Transverse colon (tissue), 4 donors: ENCODE measurements around the gene DRC7. TPM values are rescaled to one million over a fixed set of nuclear protein-coding genes. Genes with fewer than 3 reads are reported as not detected.
"Not testable (repeated sequence)": the region's sequence is repeated elsewhere in the genome, so short reads cannot be mapped to it uniquely, and the experiment has no call there.

Experiments used
- DNase-seq: peaks from one replicate; pipeline ENCODE4 v3.0.0-alpha.2; 2019
- H3K27ac ChIP-seq, 4 donors: fragments of 200-600 bp; sonication (generic); 2 replicates each; pipeline ENCODE4 v1.5.1; 2016 to 2018; ENCODE audit warnings: inconsistent platforms in 4 of 4
- H3K27me3 ChIP-seq: fragments of 200-600 bp; sonication (generic); 2 replicates; pipeline ENCODE4 v1.5.1; 2017; ENCODE audit warnings: inconsistent platforms
- H3K36me3 ChIP-seq, 4 donors: fragments of 200-600 bp; sonication (generic); 2 replicates each; pipeline ENCODE4 v1.5.1; 2017 to 2019; ENCODE audit warnings: inconsistent platforms in 4 of 4
- H3K4me1 ChIP-seq, 4 donors: fragments of 200-600 bp; sonication (generic); 2 replicates each; pipeline ENCODE4 v1.5.1; 2017 to 2020; ENCODE audit warnings: inconsistent platforms in 4 of 4
- H3K4me3 ChIP-seq, 4 donors: fragments of 200-600 bp; sonication (generic); 1 replicate in 1 of 4; 2 replicates in 3 of 4; pipeline versions ENCODE4 v1.5.1 to v1.6.1; 2017 to 2019; ENCODE audit warnings: inconsistent platforms in 4 of 4
- H3K9me3 ChIP-seq, 2 donors: fragments of 200-600 bp; sonication (generic); 2 replicates each; pipeline ENCODE4 v1.5.1; 2017 to 2019; ENCODE audit warnings: inconsistent platforms in 2 of 2
- EP300 ChIP-seq: sonication (generic); formaldehyde crosslinking; IDR thresholded peaks from one replicate; pipeline ENCODE4 v1.6.1; 2017; ENCODE audit warnings: antibody characterized with exemption, low read depth
- POLR2A ChIP-seq: fragments of 450-650 bp; IDR thresholded peaks from one replicate; pipeline ENCODE4 v1.6.1; 2016; ENCODE audit warnings: antibody characterized with exemption, mild to moderate bottlenecking, moderate library complexity
- POLR2AphosphoS5 ChIP-seq, 3 donors: sonication (generic); formaldehyde crosslinking; IDR thresholded peaks; one replicate each; pipeline ENCODE4 v1.6.1; 2016; ENCODE audit warnings: antibody characterized with exemption in 3 of 3
- whole genome bisulfite sequencing, 2 donors: methylation state at CpG; one replicate each; pipeline ENCODE4 v1.1.5; 2018; ENCODE audit warnings: low coverage in 1 of 2; 5-methylcytosine and 5-hydroxymethylcytosine counted together
- in situ Hi-C, 4 donors: fragments of 200-750 bp; cut with MboI; loops; one replicate each; pipeline versions ENCODE4 v1.15.0 to v1.15.1; 2017; ENCODE audit warnings: low sequenced_read_pairs in 3 of 4, low pct_ligation_motif_present in 1 of 4, low pct_unique_long_range_greater_than_20kb in 1 of 4
- intact Hi-C: fragments of 100-400 bp; cut with DNase I; formaldehyde crosslinking; loops from one replicate; pipeline ENCODE4 v1.15.1; 2023; ENCODE audit warnings: low total_unique reads
- total RNA-seq, 4 donors: library from RNA; depleted of rRNA; stranded (reverse); fragments of >200 nt; gene quantifications; one replicate each; pipeline ENCODE4 v1.1.0, GENCODE V29; 2016
- TF ChIP-seq, protein P1 (sequence below), 5 experiments: fragments of 200-600 bp in 3 of 5; fragments of 450-650 bp in 2 of 5; sonication (generic) in 3 of 5; IDR thresholded peaks; 1 replicate in 2 of 5; 2 replicates in 3 of 5; pipeline ENCODE4 v1.5.1; 2016 to 2017; ENCODE audit warnings: antibody characterized with exemption in 5 of 5, inconsistent platforms in 3 of 5, mild to moderate bottlenecking in 2 of 5, moderate library complexity in 1 of 5

Gene DRC7
- total RNA-seq, 4 donors from 2014 or later = not detected

DNA sequence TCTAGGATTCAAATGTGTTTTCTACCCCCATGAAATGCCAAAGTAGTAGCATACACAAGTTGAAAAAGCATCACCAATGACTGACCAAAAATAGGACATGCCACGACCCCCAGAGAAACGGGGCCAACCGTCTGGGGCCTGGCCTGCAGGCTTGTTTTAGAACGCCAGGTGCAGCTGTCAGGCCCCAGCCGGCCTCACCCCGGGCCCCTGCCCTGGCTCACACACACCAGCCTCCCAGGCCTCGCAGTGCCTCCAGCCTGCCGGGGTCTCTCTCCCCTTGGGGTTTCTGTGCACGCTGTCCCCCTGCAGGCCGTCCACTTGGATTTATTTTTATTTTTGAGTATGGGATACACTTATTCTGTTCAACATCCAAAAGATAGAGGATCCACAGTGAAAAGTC, 48.9 kb downstream of the DRC7 start:
- no peak overlapping the region for H3K4me3 ChIP-seq
- intact Hi-C loops = loop anchor here (5.0 kb wide), 1 partner anchor 524 kb away; no protein-coding TSS in a partner anchor
- no peak for DNase-seq
- 61 to 82% methylated on average over 5 to 10 of the region's 10 CpGs for WGBS, 2 donors
- no peaks in the 10 kb centered on the region for H3K27me3 ChIP-seq
- no peak overlapping the region for H3K27ac ChIP-seq
- no peaks in the 10 kb centered on the region for H3K9me3 ChIP-seq
- in situ Hi-C loops = no loop called here
- TF ChIP-seq EP300 = no peak
- TF ChIP-seq POLR2A = no peak
- TF ChIP-seq, protein P1, sequence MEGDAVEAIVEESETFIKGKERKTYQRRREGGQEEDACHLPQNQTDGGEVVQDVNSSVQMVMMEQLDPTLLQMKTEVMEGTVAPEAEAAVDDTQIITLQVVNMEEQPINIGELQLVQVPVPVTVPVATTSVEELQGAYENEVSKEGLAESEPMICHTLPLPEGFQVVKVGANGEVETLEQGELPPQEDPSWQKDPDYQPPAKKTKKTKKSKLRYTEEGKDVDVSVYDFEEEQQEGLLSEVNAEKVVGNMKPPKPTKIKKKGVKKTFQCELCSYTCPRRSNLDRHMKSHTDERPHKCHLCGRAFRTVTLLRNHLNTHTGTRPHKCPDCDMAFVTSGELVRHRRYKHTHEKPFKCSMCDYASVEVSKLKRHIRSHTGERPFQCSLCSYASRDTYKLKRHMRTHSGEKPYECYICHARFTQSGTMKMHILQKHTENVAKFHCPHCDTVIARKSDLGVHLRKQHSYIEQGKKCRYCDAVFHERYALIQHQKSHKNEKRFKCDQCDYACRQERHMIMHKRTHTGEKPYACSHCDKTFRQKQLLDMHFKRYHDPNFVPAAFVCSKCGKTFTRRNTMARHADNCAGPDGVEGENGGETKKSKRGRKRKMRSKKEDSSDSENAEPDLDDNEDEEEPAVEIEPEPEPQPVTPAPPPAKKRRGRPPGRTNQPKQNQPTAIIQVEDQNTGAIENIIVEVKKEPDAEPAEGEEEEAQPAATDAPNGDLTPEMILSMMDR (IDR thresholded peaks at IDR 0.05) = no peak
- no peak for TF ChIP-seq POLR2AphosphoS5 (IDR thresholded peaks at IDR 0.05)
- no peaks in the 10 kb centered on the region for H3K4me1 ChIP-seq
- no peaks in the 10 kb centered on the region for H3K36me3 ChIP-seq

DNA sequence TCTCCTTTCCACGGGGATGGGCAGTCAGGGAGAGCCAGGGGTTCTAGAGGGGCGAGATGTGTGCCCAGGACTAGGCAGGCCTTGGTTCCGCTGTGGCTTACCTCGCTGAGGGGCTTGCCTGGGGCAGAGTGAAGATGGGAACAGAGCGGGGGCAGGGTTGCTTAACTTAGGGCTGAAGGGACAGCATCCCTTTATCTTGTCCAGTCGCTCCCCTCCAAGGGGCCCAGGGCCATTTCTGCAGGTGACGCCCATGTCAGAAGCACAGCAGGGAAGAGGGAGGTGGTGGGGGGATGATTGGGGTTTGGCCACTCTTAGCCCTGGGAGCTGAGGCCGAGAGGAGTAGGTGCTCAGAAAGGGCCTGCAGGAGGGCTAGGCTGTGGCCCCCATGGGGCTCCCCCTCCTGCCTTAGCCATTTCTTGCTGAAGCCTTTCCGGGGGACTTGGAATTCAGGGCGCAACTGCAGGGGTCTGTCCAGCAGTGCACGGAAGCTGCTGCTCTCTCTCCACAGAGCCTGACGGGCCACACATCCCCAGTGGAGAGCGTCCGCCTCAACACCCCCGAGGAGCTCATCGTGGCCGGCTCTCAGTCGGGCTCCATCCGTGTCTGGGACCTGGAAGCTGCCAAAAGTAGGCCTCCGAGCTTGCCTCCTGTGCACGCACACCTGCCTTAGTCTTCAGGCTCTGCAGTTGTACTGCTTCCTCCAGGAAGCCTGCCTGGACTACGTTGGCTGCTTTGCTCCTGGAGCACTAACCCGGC, 49.5 kb downstream of the DRC7 start:
- Histone ChIP-seq H3K27me3 (no peaks in the 10 kb centered on the region), H3K27ac (no peak overlapping the region), H3K4me3 (no peak overlapping the region), H3K36me3 (no peaks in the 10 kb centered on the region), H3K9me3 (no peaks in the 10 kb centered on the region), H3K4me1 (no peaks in the 10 kb centered on the region)
- in situ Hi-C loops = no loop called here
- intact Hi-C loops = loop anchor here (5.0 kb wide), 1 partner anchor 523 kb away; no protein-coding TSS in a partner anchor
- WGBS, 2 donors = 90 to 100% methylated on average over 1 to 21 of the region's 23 CpGs
- TF ChIP-seq POLR2A = no peak
- no peak for TF ChIP-seq POLR2AphosphoS5 (IDR thresholded peaks at IDR 0.05)
- TF ChIP-seq, protein P1 (IDR thresholded peaks at IDR 0.05) = no peak
- no peak for TF ChIP-seq EP300
- DNase-seq = no peak

DNA sequence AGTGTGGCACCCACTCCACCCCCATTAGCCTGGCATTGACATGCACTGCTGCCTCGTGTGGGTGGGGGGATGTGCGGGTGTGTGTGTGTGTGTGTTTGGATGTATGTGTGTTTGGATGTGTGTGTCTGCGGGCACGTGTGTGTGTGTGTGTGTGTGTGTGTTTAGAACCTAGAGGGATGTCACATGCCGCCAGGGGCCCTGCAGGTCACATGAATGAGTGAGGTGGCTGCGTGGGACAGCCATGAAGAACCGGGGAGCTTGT, 50.0 kb downstream of the DRC7 start:
- intact Hi-C loops (loop anchor here (5.0 kb wide), 1 partner anchor 523 kb away; no protein-coding TSS in a partner anchor), in situ Hi-C loops (no loop called here)
- no peaks in the 10 kb centered on the region for H3K27me3 ChIP-seq
- DNase-seq = no peak
- TF ChIP-seq, protein P1 (IDR thresholded peaks at IDR 0.05) = no peak
- TF ChIP-seq POLR2AphosphoS5 (IDR thresholded peaks at IDR 0.05) (no peak), EP300 (no peak), POLR2A (no peak)
- no peaks in the 10 kb centered on the region for H3K4me1 ChIP-seq
- WGBS, 2 donors = 78 to 100% methylated on average over 2 to 7 of the region's 7 CpGs
- no peaks in the 10 kb centered on the region for H3K36me3 ChIP-seq
- no peak overlapping the region for H3K4me3 ChIP-seq
- no peak overlapping the region for H3K27ac ChIP-seq
- H3K9me3 ChIP-seq = no peaks in the 10 kb centered on the region

DNA sequence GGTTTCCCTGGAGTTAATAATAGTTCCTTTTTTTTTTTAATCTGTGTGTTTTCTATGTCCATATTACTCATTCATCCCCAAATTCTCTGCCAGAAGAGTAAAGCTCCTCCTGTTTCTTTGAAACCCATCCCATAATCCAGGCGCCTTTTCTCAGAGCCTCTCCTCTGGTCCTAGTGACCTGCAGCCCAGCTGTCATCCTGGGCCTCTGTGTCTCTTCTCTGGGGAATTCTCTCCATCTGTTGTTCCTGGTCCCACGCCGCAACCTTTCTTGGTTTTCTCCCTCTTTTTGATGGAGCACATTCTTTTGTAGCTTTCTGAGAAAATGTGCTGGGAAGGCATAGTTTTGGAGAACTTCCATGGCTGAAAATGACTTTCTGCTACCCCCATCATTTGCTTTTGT, 51.2 kb downstream of the DRC7 start:
- Histone ChIP-seq H3K9me3 (no peaks in the 10 kb centered on the region), H3K4me1 (no peaks in the 10 kb centered on the region), H3K27me3 (no peaks in the 10 kb centered on the region), H3K4me3 (no peak overlapping the region), H3K36me3 (no peaks in the 10 kb centered on the region), H3K27ac (no peak overlapping the region)
- 100% methylated on average over 1 to 3 of the region's 3 CpGs for WGBS, 2 donors
- DNase-seq = no peak
- in situ Hi-C loops = no loop called here
- TF ChIP-seq POLR2AphosphoS5 (IDR thresholded peaks at IDR 0.05) (no peak), EP300 (no peak), POLR2A (no peak)
- TF ChIP-seq, protein P1 (IDR thresholded peaks at IDR 0.05) = no peak
- intact Hi-C loops = no loop called here

DNA sequence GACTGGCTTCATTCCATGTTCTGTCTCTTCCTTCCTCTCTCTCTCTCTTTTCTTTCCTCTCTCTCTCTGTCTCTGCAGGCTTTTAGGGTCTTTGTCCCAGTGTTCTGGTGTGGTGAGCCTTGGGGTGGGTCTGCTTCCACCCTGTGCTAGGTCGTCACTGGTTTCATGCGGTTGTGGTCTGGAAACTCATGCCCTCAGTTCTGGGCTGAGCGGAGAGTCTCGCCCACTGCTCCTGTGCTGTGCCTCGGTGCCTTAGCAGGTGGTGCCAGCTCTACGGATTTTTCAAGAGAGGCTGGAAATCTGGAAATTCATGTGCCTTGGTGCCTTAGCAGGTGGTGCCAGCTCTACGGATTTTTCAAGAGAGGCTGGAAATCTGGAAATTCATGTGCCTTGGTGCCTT, 51.7 kb downstream of the DRC7 start:
- intact Hi-C loops, H3K4me1 ChIP-seq, in situ Hi-C loops: not testable (repeated sequence)

More for the DNA sequence above, 51.7 kb downstream of the DRC7 start:
- H3K4me3 ChIP-seq, H3K9me3 ChIP-seq, DNase-seq, H3K27me3 ChIP-seq, H3K27ac ChIP-seq, H3K36me3 ChIP-seq: not testable (repeated sequence)
- WGBS, 2 donors = 83% methylated on average over 7 of the region's 7 CpGs; no CpG with 5 or more reads in 1 of the 2 donors
